IMR-90 (cell line): Measurements from ENCODE around the gene PPP6R3. TPM values are rescaled to one million over a fixed set of nuclear protein-coding genes. Genes with fewer than 3 reads are reported as not detected.

Source experiments
- ATAC-seq: fragments of 200-7000 bp; cut with Tn5 transposase; 2 replicates; pipeline ENCODE4 v1.9.1; 2020; ENCODE audit warnings: low read depth, mild to moderate bottlenecking, moderate library complexity
- BruUV-seq: library from RNA; stranded (reverse); fragments of 400-500 nt; replicated peaks from 2 replicates; lab custom pipeline; 2021; lab: Mats Ljungman, UMichigan
- CTCF ChIA-PET: fragments of 300-600 bp; formaldehyde crosslinking; extraction: SDS; loops from one replicate; lab custom pipeline; 2021; ENCODE audit warnings: antibody characterized with exemption; lab: Yijun Ruan, JAX
- POLR2A ChIA-PET: fragments of 300-600 bp; sonication (Branson Sonifier 250); formaldehyde crosslinking; loops from one replicate; lab custom pipeline; 2022; ENCODE audit warnings: antibody characterized with exemption; ENCODE audit not compliant: unreplicated experiment; lab: Charles Lee
- DNase-seq: peaks from one replicate; pipeline ENCODE4 v3.0.0; 2013
- H2AFZ ChIP-seq: replicated peaks from 2 replicates; pipeline ENCODE3; 2013; ENCODE audit warnings: low read length, mild to moderate bottlenecking; ENCODE audit not compliant: poor library complexity
- H2AK5ac ChIP-seq: 2 replicates; pipeline ENCODE4 v1.6.1; 2013; ENCODE audit warnings: low read depth, low read length, inconsistent platforms
- H2AK9ac ChIP-seq: replicated peaks from 2 replicates; pipeline ENCODE3; 2013; ENCODE audit warnings: mild to moderate bottlenecking, low read depth, low read length, moderate library complexity; ENCODE audit not compliant: poor library complexity
- H2BK120ac ChIP-seq: 2 replicates; pipeline ENCODE4 v1.6.1; 2013; ENCODE audit warnings: low read depth, low read length, inconsistent platforms
- H2BK15ac ChIP-seq: 3 replicates; pipeline ENCODE4 v1.6.1; 2013; ENCODE audit warnings: low read depth, low read length, inconsistent platforms
- H2BK20ac ChIP-seq: 2 replicates; pipeline ENCODE4 v1.6.1; 2013; ENCODE audit warnings: low read depth, mild to moderate bottlenecking, inconsistent platforms, low read length, moderate library complexity
- H2BK5ac ChIP-seq: 2 replicates; pipeline ENCODE4 v1.6.1; 2013; ENCODE audit warnings: mild to moderate bottlenecking, low read depth, low read length, inconsistent platforms; ENCODE audit not compliant: poor library complexity, severe bottlenecking
- H3K14ac ChIP-seq: replicated peaks from 2 replicates; pipeline ENCODE4 v1.6.1; 2013; ENCODE audit warnings: low read depth, low read length, inconsistent platforms
- H3K18ac ChIP-seq: 2 replicates; pipeline ENCODE4 v1.6.1; 2013; ENCODE audit warnings: low read depth, low read length, control low read depth
- H3K23ac ChIP-seq: 2 replicates; pipeline ENCODE4 v1.6.1; 2013; ENCODE audit warnings: low read depth, low read length, inconsistent platforms
- H3K27ac ChIP-seq: 2 replicates; pipeline ENCODE4 v1.5.1; 2013; ENCODE audit warnings: mild to moderate bottlenecking, control low read depth, low read length; ENCODE audit not compliant: insufficient read depth
- H3K27me3 ChIP-seq: 2 replicates; pipeline ENCODE4 v1.6.1; 2013; ENCODE audit warnings: low read length; ENCODE audit not compliant: control insufficient read depth, insufficient read depth
- H3K36me3 ChIP-seq: 2 replicates; pipeline ENCODE4 v1.6.1; 2013; ENCODE audit warnings: low read length, mixed read lengths; ENCODE audit not compliant: control insufficient read depth, insufficient read depth
- H3K4ac ChIP-seq: 2 replicates; pipeline ENCODE4 v1.6.1; 2013; ENCODE audit warnings: low read depth, low read length, inconsistent platforms
- H3K4me1 ChIP-seq: 2 replicates; pipeline ENCODE4 v1.6.1; 2013; ENCODE audit warnings: low read length, mixed read lengths; ENCODE audit not compliant: control insufficient read depth, insufficient read depth
- H3K4me2 ChIP-seq: 2 replicates; pipeline ENCODE4 v1.6.1; 2013; ENCODE audit warnings: low read depth, mild to moderate bottlenecking, control low read depth, low read length, moderate library complexity
- H3K4me3 ChIP-seq: 2 replicates; pipeline ENCODE4 v1.5.1; 2013; ENCODE audit warnings: low read depth, mild to moderate bottlenecking, control low read depth, low read length, moderate library complexity; ENCODE audit not compliant: insufficient read depth
- H3K56ac ChIP-seq: 2 replicates; pipeline ENCODE4 v1.6.1; 2013; ENCODE audit warnings: low read length, inconsistent platforms; ENCODE audit not compliant: insufficient read depth; ENCODE audit errors: extremely low read depth
- H3K79me1 ChIP-seq, 2 experiments: 2 replicates each; pipeline ENCODE4 v1.6.1; 2013; ENCODE audit warnings: low read length in 2 of 2, inconsistent platforms in 1 of 2, low read depth in 1 of 2
- H3K9ac ChIP-seq: 2 replicates; pipeline ENCODE4 v1.6.1; 2013; ENCODE audit warnings: low read depth, low read length, control low read depth
- H3K9me1 ChIP-seq: 2 replicates; pipeline ENCODE4 v1.6.1; 2013; ENCODE audit warnings: low read length, inconsistent platforms; ENCODE audit not compliant: insufficient read depth
- H3K9me3 ChIP-seq: 2 replicates; pipeline ENCODE4 v1.6.1; 2013; ENCODE audit warnings: low read length; ENCODE audit not compliant: control insufficient read depth, insufficient read depth
- H4K20me1 ChIP-seq: 2 replicates; pipeline ENCODE4 v1.6.1; 2013; ENCODE audit warnings: low read length, inconsistent platforms; ENCODE audit not compliant: insufficient read depth
- H4K5ac ChIP-seq: 2 replicates; pipeline ENCODE4 v1.6.1; 2013; ENCODE audit warnings: mild to moderate bottlenecking, low read depth, low read length, control low read depth
- H4K8ac ChIP-seq, 2 experiments: 2 replicates each; pipeline ENCODE4 v1.6.1; 2013; ENCODE audit warnings: low read depth in 2 of 2, low read length in 2 of 2, control low read depth in 1 of 2, inconsistent platforms in 1 of 2
- H4K91ac ChIP-seq: 2 replicates; pipeline ENCODE4 v1.6.1; 2013; ENCODE audit warnings: low read depth, low read length, inconsistent platforms; ENCODE audit not compliant: insufficient read depth
- BHLHE40 ChIP-seq: fragments of 150-350 bp; IDR thresholded peaks from 2 replicates; pipeline ENCODE4 v1.6.1; 2016; ENCODE audit warnings: mild to moderate bottlenecking, low read depth, low read length
- CEBPB ChIP-seq: IDR thresholded peaks from 2 replicates; pipeline ENCODE4 v1.6.1; 2012; ENCODE audit warnings: low read depth, low read length, improper control_type of control experiment
- CHD1 ChIP-seq: IDR thresholded peaks from 2 replicates; pipeline ENCODE4 v1.6.1; 2012; ENCODE audit warnings: low read depth, low read length, improper control_type of control experiment
- FOS ChIP-seq: fragments of 150-350 bp; IDR thresholded peaks from 2 replicates; pipeline ENCODE4 v1.6.1; 2016; ENCODE audit warnings: low read depth, low read length
- MAFK ChIP-seq: IDR thresholded peaks from 2 replicates; pipeline ENCODE4 v1.6.1; 2012; ENCODE audit warnings: low read depth, low read length, improper control_type of control experiment
- MAZ ChIP-seq: IDR thresholded peaks from 2 replicates; pipeline ENCODE4 v1.6.1; 2012; ENCODE audit warnings: low read depth, mild to moderate bottlenecking, low read length, improper control_type of control experiment, moderate library complexity, borderline replicate concordance
- MXI1 ChIP-seq: IDR thresholded peaks from 2 replicates; pipeline ENCODE4 v1.6.1; 2012; ENCODE audit warnings: low read depth, mild to moderate bottlenecking, low read length, moderate library complexity, borderline replicate concordance
- NFE2L2 ChIP-seq: fragments of 150-350 bp; IDR thresholded peaks from 2 replicates; pipeline ENCODE4 v1.6.1; 2016; ENCODE audit warnings: low read depth, mild to moderate bottlenecking, low read length
- POLR2A ChIP-seq: IDR thresholded peaks from 2 replicates; pipeline ENCODE4 v1.6.1; 2012; ENCODE audit warnings: mild to moderate bottlenecking, low read depth, low read length
- RAD21 ChIP-seq: IDR thresholded peaks from 2 replicates; pipeline ENCODE4 v1.6.1; 2012; ENCODE audit warnings: low read length, improper control_type of control experiment
- RCOR1 ChIP-seq: IDR thresholded peaks from 2 replicates; pipeline ENCODE4 v1.6.1; 2012; ENCODE audit warnings: mild to moderate bottlenecking, low read length, improper control_type of control experiment; ENCODE audit not compliant: insufficient replicate concordance
- RFX5 ChIP-seq: IDR thresholded peaks from 2 replicates; pipeline ENCODE4 v1.8.0; 2012; ENCODE audit warnings: low read depth, mild to moderate bottlenecking, low read length, moderate library complexity
- SMC3 ChIP-seq: fragments of 150-350 bp; IDR thresholded peaks from 2 replicates; pipeline ENCODE4 v1.6.1; 2016; ENCODE audit warnings: low read depth, mild to moderate bottlenecking, antibody characterized with exemption, low read length, moderate library complexity
- WGBS, 2 experiments: methylation state at CpG; one replicate each; pipeline versions ENCODE4 v1.1.5 to v1.1.7; 2013; ENCODE audit warnings: missing lambda C conversion rate in 2 of 2; ENCODE audit not compliant: insufficient read length in 1 of 2; ENCODE audit errors: extremely low coverage in 2 of 2; 5-methylcytosine and 5-hydroxymethylcytosine counted together
- dilution Hi-C: fragments of 300-500 bp; cut with HindIII; formaldehyde crosslinking; loops from one replicate; pipeline ENCODE4 v1.14.3; 2018; ENCODE audit warnings: low sequenced_read_pairs; ENCODE audit not compliant: unreplicated experiment
- in situ Hi-C: fragments of 300-500 bp; cut with MboI; formaldehyde crosslinking; loops from 3 replicates; pipeline ENCODE4 v1.14.3; 2019; ENCODE audit warnings: low sequenced_read_pairs, inconsistent platforms, mixed read lengths
- intact Hi-C: fragments of 100-400 bp; cut with micrococcal nuclease; formaldehyde crosslinking; loops from 2 replicates; pipeline ENCODE4 v1.10.0; 2022
- polyA plus RNA-seq, 3 experiments: library from polyadenylated mRNA; depleted of rRNA; stranded (reverse); fragments of >200 nt; gene quantifications; 2 replicates each; pipeline ENCODE4 v1.2.3, GENCODE V29; 2012; ENCODE audit warnings: low replicate concordance in 1 of 3
- total RNA-seq: library from RNA; depleted of rRNA; stranded (reverse); fragments of >200 nt; gene quantifications from 2 replicates; pipeline ENCODE4 v1.2.3, GENCODE V29; 2012
- TF ChIP-seq, protein P1 (sequence below): fragments of 150-350 bp; IDR thresholded peaks from 2 replicates; pipeline ENCODE4 v1.6.1; 2017; ENCODE audit warnings: mild to moderate bottlenecking, antibody characterized with exemption, low read length, low read depth
- TF ChIP-seq, protein P2 (sequence below): fragments of 150-350 bp; IDR thresholded peaks from 2 replicates; pipeline ENCODE4 v1.6.1; 2016; ENCODE audit warnings: low read depth, mild to moderate bottlenecking, low read length, moderate library complexity, borderline replicate concordance
- TF ChIP-seq, protein P3 (sequence below): conservative IDR thresholded peaks from 2 replicates; pipeline ENCODE4 v1.5.1; 2012; ENCODE audit warnings: mild to moderate bottlenecking, low read depth, low read length, improper control_type of control experiment

The PPP6R3 gene
- total and polyA plus RNA-seq, 2 of the 4 experiments (the other 2 are of a cell fraction): 29.0 to 123 TPM

DNA sequence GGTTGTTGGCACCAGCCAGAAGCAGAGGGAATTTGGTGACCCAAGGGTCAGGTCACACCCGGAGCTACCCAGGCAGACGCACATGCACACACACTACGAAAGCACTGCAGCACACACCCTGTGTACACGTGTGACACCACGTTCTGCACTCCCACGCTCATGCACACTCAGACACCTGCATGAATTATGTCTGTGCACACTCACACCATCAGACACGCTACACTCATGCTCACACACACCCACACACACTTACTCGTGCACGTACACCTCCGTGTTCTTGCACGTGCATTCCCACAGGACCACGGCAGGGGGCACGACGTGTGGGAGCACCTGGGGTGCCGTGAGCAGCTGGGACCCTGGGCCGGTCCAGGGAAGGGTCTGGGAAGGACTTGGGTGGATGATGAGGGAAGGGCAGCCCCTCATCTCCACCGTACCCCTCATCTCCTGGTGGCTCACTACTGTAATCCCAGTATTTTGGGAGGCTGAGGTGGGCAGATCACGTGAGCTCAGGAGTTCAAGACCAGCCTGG is 203.0 kb downstream of the PPP6R3 start:
- no peak for ATAC-seq
- Histone ChIP-seq H2BK120ac (no peak overlapping the region), H3K36me3 (no peaks in the 10 kb centered on the region), H2BK15ac (no peak overlapping the region), H3K4ac (no peak overlapping the region), H3K4me3 (no peak overlapping the region), H3K79me1 (no peaks in the 10 kb centered on the region), H3K27me3 (peaks cover 38% of the 10 kb centered on the region), H2AK5ac (no peak overlapping the region), H3K23ac (no peak overlapping the region), H3K9ac (no peak overlapping the region), H3K27ac (no peak overlapping the region), H4K20me1 (0 out of 2 replicates have a peak, but pooled peaks cover 5% of the 10 kb centered on the region), H3K14ac (no peak overlapping the region), H3K4me2 (no peak overlapping the region), H4K8ac (no peak overlapping the region), H4K5ac (no peak overlapping the region), H2AFZ (no peak overlapping the region), H2BK5ac (no peak overlapping the region), H3K9me1 (no peaks in the 10 kb centered on the region), H3K9me3 (peaks cover 4% of the 10 kb centered on the region), H3K18ac (no peak overlapping the region), H3K4me1 (peaks cover 7% of the 10 kb centered on the region), H2AK9ac (no peak overlapping the region), H4K91ac (no peak overlapping the region), H3K56ac (no peak overlapping the region), H2BK20ac (no peak overlapping the region)
- ChIA-PET CTCF (no interaction called here), POLR2A (no interaction called here)
- in situ Hi-C loops: no loop called here
- BruUV-seq: no TSS peak
- intact Hi-C loops: no loop called here
- TF ChIP-seq RAD21: no peak
- TF ChIP-seq, protein P1, sequence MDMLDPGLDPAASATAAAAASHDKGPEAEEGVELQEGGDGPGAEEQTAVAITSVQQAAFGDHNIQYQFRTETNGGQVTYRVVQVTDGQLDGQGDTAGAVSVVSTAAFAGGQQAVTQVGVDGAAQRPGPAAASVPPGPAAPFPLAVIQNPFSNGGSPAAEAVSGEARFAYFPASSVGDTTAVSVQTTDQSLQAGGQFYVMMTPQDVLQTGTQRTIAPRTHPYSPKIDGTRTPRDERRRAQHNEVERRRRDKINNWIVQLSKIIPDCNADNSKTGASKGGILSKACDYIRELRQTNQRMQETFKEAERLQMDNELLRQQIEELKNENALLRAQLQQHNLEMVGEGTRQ: no peak
- no peak for TF ChIP-seq RFX5
- no peak for TF ChIP-seq SMC3
- no peak for TF ChIP-seq BHLHE40
- TF ChIP-seq, protein P2, sequence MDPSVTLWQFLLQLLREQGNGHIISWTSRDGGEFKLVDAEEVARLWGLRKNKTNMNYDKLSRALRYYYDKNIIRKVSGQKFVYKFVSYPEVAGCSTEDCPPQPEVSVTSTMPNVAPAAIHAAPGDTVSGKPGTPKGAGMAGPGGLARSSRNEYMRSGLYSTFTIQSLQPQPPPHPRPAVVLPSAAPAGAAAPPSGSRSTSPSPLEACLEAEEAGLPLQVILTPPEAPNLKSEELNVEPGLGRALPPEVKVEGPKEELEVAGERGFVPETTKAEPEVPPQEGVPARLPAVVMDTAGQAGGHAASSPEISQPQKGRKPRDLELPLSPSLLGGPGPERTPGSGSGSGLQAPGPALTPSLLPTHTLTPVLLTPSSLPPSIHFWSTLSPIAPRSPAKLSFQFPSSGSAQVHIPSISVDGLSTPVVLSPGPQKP: no peak
- no peak for TF ChIP-seq MXI1
- no peak for TF ChIP-seq POLR2A
- TF ChIP-seq MAZ: no peak
- TF ChIP-seq CEBPB: no peak
- TF ChIP-seq NFE2L2: no peak
- no peak for TF ChIP-seq CHD1
- no peak for TF ChIP-seq MAFK
- no peak for TF ChIP-seq FOS
- TF ChIP-seq, protein P3, sequence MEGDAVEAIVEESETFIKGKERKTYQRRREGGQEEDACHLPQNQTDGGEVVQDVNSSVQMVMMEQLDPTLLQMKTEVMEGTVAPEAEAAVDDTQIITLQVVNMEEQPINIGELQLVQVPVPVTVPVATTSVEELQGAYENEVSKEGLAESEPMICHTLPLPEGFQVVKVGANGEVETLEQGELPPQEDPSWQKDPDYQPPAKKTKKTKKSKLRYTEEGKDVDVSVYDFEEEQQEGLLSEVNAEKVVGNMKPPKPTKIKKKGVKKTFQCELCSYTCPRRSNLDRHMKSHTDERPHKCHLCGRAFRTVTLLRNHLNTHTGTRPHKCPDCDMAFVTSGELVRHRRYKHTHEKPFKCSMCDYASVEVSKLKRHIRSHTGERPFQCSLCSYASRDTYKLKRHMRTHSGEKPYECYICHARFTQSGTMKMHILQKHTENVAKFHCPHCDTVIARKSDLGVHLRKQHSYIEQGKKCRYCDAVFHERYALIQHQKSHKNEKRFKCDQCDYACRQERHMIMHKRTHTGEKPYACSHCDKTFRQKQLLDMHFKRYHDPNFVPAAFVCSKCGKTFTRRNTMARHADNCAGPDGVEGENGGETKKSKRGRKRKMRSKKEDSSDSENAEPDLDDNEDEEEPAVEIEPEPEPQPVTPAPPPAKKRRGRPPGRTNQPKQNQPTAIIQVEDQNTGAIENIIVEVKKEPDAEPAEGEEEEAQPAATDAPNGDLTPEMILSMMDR: no peak
- TF ChIP-seq RCOR1: no peak
- dilution Hi-C loops: no loop called here
- WGBS, 2 experiments: 68% methylated on average over 5 of the region's 18 CpGs; no CpG with 5 or more reads in 1 of the 2 experiments
- DNase-seq: no peak
